Left hindlimb (tissue), 1 donor: ENCODE results near the gene EMILIN1.
"Not testable (repeated sequence)": the region's sequence is repeated elsewhere in the genome, so short reads cannot be mapped to it uniquely, and the experiment has no call there.

Experiments
- DNase-seq: peaks from one replicate; pipeline ENCODE4 v3.0.0-alpha.2; 2018

Gene EMILIN1

GRCh38 chr2:27095745-27096651 is 17.6 kb downstream of the EMILIN1 start:
- no peak for DNase-seq

GRCh38 chr2:27096748-27097297 is 18.4 kb downstream of the EMILIN1 start:
- no peak for DNase-seq

- DNase-seq, result no peak
These were observed 18.9 kb downstream of the EMILIN1 start for GRCh38 chr2:27097341-27097740.

- no peak for DNase-seq
These were observed 21.0 kb downstream of the EMILIN1 start for GRCh38 chr2:27099334-27099955.

- no peak for DNase-seq
These were observed 21.6 kb downstream of the EMILIN1 start for GRCh38 chr2:27100036-27100435.

- DNase-seq, result no peak
These were observed 23.9 kb downstream of the EMILIN1 start for GRCh38 chr2:27102329-27102728.

GRCh38 chr2:27105981-27106380 is 27.6 kb downstream of the EMILIN1 start:
- no peak for DNase-seq

- DNase-seq, result no peak
These were observed 29.8 kb downstream of the EMILIN1 start for GRCh38 chr2:27108221-27108620.

- no peak for DNase-seq
These were observed 30.7 kb downstream of the EMILIN1 start for GRCh38 chr2:27109083-27109482.

GRCh38 chr2:27110603-27111352 is 32.4 kb downstream of the EMILIN1 start:
- not testable (repeated sequence) for DNase-seq

GRCh38 chr2:27111392-27112078 is 33.1 kb downstream of the EMILIN1 start:
- DNase-seq, result not testable (repeated sequence)

- no peak for DNase-seq
These were observed 37.1 kb downstream of the EMILIN1 start for GRCh38 chr2:27115519-27115918.

GRCh38 chr2:27117995-27118524 is 39.6 kb downstream of the EMILIN1 start:
- DNase-seq, result no peak

GRCh38 chr2:27118525-27119329 is 40.3 kb downstream of the EMILIN1 start, which contains the start of gene CGREF1:
CGREF1 (minus strand) TSS chr2:27119128; CDS start chr2:27104366, 14,762 bp downstream.
- no peak for DNase-seq

GRCh38 chr2:27119330-27119670 is 40.9 kb downstream of the EMILIN1 start:
- not testable (repeated sequence) for DNase-seq

GRCh38 chr2:27121906-27122305 is 43.5 kb downstream of the EMILIN1 start:
- DNase-seq, result no peak

- no peak for DNase-seq
These were observed 44.4 kb downstream of the EMILIN1 start for GRCh38 chr2:27122791-27123190.

- DNase-seq, result peak; percentile 55
These were observed 45.1 kb downstream of the EMILIN1 start, which contains the start of gene ABHD1 for GRCh38 chr2:27123302-27124150. ABHD1 (plus strand) TSS chr2:27123815; CDS start chr2:27123949, 134 bp downstream.

- no peak for DNase-seq
These were observed 46.7 kb downstream of the EMILIN1 start for GRCh38 chr2:27125104-27125503.

GRCh38 chr2:27126252-27126710 is 47.9 kb downstream of the EMILIN1 start:
- DNase-seq, result no peak
